ENCODE data around the gene BACE2. TPM values are rescaled to one million over a fixed set of nuclear protein-coding genes. Genes with fewer than 3 reads are reported as not detected.
"Not testable (repeated sequence)": the region's sequence is repeated elsewhere in the genome, so short reads cannot be mapped to it uniquely, and the experiment has no call there.

Gene BACE2
- total RNA-seq, 1 donor from 2014 or later: 20.9 TPM

- Histone ChIP-seq H3K27me3 (no peaks in the 10 kb centered on the region), H3K36me3 (no peaks in the 10 kb centered on the region), H3K9me3 (no peaks in the 10 kb centered on the region), H3K4me1 (no peaks in the 10 kb centered on the region), H3K27ac (no peak overlapping the region), H3K4me3 (no peak overlapping the region)
- TF ChIP-seq CTCF (IDR thresholded peaks at IDR 0.05): no peak
- intact Hi-C loops (cut with DNase I): no loop called here
- DNase-seq (no peak), ATAC-seq (no peak)
Measured at GRCh38 chr21:41196993-41197392, 29.0 kb downstream of the BACE2 start.

DNA sequence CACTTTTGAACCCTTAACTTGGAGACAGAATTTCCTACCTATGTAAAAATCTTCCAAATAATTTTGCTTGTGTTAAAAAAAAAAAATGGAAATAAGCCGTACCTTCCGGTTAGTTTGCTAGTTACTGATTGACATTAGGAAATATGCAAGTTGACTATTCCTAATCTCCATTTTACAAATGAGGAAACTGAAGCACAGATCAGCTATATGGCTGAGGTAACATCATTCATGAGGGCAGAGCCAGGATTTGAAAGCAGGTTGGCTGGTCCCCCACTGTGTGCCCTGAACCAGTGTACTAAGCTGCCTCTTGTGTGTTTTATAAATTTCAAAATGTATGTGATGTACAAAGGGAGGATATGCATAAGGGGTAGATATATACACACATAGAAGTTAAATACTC is 29.6 kb downstream of the BACE2 start:
- H3K27me3 ChIP-seq: no peaks in the 10 kb centered on the region
- H3K9me3 ChIP-seq: no peaks in the 10 kb centered on the region
- no peak for DNase-seq
- intact Hi-C loops (cut with DNase I): no loop called here
- H3K4me3 ChIP-seq: no peak overlapping the region
- no peak overlapping the region for H3K27ac ChIP-seq
- H3K4me1 ChIP-seq: no peaks in the 10 kb centered on the region
- TF ChIP-seq CTCF (IDR thresholded peaks at IDR 0.05): no peak
- H3K36me3 ChIP-seq: no peaks in the 10 kb centered on the region
- no peak for ATAC-seq

GRCh38 chr21:41198647-41199046 is 30.7 kb downstream of the BACE2 start:
- H3K4me1 ChIP-seq; H3K9me3 ChIP-seq; ATAC-seq; H3K27ac ChIP-seq; H3K36me3 ChIP-seq; H3K27me3 ChIP-seq; H3K4me3 ChIP-seq; intact Hi-C loops (cut with DNase I); DNase-seq: not testable (repeated sequence)

DNA sequence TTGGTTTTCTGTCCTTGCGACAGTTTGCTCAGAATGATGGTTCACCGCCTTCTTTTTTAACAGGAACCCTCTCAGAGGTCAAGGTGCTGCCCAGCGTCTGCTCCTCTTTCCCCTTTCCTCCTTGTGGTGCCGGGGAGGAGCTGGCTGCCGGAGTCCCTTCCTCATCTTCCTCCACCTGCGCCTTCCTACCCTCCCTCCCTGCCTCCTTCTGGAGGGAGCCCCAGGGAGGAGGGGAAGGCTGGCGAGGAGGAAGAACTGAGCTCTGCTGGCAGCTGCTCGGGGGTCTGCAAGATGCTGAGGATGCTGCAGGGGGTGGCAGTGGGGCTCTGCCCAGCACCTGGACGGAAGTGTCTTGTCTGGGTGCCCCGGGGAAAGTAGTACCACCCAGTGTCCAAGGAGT is 31.2 kb downstream of the BACE2 start:
- no peak for TF ChIP-seq CTCF (IDR thresholded peaks at IDR 0.05)
- H3K27me3 ChIP-seq: no peaks in the 10 kb centered on the region
- no peaks in the 10 kb centered on the region for H3K36me3 ChIP-seq
- no peaks in the 10 kb centered on the region for H3K9me3 ChIP-seq
- ATAC-seq (no peak), DNase-seq (no peak)
- no peak overlapping the region for H3K27ac ChIP-seq
- H3K4me3 ChIP-seq: no peak overlapping the region
- no peaks in the 10 kb centered on the region for H3K4me1 ChIP-seq
- intact Hi-C loops (cut with DNase I): no loop called here

DNA sequence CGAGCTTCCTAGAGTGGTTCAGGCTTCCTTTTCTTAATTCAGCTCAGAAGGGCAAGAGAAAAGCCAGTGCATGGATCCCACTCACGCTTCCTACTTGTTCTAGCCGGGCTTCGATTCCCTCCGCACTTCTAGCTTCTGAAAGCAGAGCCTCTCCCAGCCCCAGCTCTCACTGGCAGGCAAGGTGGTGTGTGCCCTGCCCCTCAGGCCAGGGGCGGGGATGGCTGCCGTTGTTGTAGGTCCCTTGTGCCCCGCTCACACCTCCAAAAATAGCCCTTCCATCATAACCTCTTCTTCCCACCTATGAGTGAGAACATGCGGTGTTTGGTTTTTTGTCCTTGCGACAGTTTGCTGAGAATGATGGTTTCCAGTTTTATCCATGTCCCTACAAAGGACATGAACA is 31.6 kb downstream of the BACE2 start:
- ATAC-seq (no peak), DNase-seq (no peak)
- no peaks in the 10 kb centered on the region for H3K27me3 ChIP-seq
- no peaks in the 10 kb centered on the region for H3K36me3 ChIP-seq
- no peak for TF ChIP-seq CTCF (IDR thresholded peaks at IDR 0.05)
- no peak overlapping the region for H3K27ac ChIP-seq
- H3K4me3 ChIP-seq: no peak overlapping the region
- H3K4me1 ChIP-seq: no peaks in the 10 kb centered on the region
- no peaks in the 10 kb centered on the region for H3K9me3 ChIP-seq
- intact Hi-C loops (cut with DNase I): no loop called here

- no peaks in the 10 kb centered on the region for H3K36me3 ChIP-seq
- no peak for ATAC-seq
- no peaks in the 10 kb centered on the region for H3K27me3 ChIP-seq
- H3K27ac ChIP-seq: no peak overlapping the region
- H3K4me1 ChIP-seq: no peaks in the 10 kb centered on the region
- intact Hi-C loops (cut with DNase I): no loop called here
- no peaks in the 10 kb centered on the region for H3K9me3 ChIP-seq
- TF ChIP-seq CTCF (IDR thresholded peaks at IDR 0.05): no peak
- no peak for DNase-seq
- H3K4me3 ChIP-seq: no peak overlapping the region
Measured at GRCh38 chr21:41201385-41201784, 33.4 kb downstream of the BACE2 start.
